Measurements from ENCODE around the gene NPSR1.

The NPSR1 gene

GRCh38 chr7:34839645-34840044 lies 181.6 kb downstream of the NPSR1 start:
- TF ChIP-seq, protein P1, sequence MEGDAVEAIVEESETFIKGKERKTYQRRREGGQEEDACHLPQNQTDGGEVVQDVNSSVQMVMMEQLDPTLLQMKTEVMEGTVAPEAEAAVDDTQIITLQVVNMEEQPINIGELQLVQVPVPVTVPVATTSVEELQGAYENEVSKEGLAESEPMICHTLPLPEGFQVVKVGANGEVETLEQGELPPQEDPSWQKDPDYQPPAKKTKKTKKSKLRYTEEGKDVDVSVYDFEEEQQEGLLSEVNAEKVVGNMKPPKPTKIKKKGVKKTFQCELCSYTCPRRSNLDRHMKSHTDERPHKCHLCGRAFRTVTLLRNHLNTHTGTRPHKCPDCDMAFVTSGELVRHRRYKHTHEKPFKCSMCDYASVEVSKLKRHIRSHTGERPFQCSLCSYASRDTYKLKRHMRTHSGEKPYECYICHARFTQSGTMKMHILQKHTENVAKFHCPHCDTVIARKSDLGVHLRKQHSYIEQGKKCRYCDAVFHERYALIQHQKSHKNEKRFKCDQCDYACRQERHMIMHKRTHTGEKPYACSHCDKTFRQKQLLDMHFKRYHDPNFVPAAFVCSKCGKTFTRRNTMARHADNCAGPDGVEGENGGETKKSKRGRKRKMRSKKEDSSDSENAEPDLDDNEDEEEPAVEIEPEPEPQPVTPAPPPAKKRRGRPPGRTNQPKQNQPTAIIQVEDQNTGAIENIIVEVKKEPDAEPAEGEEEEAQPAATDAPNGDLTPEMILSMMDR (conservative IDR thresholded peaks at IDR 0.05; ENCODE audit: low read depth), result no peak
- no peak overlapping the region for H3K27ac ChIP-seq
- no peak for DNase-seq (ENCODE audit: low spot score)
- CTCF ChIA-PET, result interaction anchor here (0.6 kb wide), 1 partner anchor 11 kb away, joined by 4 read pairs; no protein-coding TSS in a partner anchor
- POLR2A ChIA-PET (ENCODE audit: low non-redundant PET), result no interaction called here

DNA sequence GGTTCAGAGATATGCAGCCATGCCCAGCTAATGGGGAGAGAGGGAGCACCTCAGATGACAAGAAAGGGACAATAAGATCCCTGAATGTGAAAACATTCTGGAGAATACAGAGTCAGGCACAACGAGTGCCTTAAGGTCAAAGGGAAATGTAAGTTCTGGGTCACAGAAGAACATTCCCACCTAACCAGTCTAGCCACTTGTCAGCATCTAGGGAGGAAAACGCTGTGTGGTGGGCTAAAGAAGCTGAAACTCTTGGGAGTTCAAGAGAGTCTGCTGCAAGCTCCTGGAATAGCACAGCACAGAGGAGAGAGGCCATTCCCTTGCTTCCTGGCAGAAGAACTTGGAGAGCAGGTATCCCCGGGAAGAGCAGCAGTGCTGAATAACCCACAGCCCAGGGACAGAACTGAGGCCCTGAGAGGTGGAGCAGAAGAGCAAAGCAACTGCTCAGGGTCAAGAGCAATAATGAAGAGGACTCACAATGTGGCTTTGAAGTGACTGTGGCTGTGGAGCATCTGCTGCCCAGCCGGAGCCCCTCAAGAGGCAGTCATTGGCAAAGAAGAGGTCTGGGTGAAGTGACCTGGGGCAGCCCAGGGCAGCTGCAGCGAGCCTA lies 182.3 kb downstream of the NPSR1 start:
- TF ChIP-seq, protein P1 (conservative IDR thresholded peaks at IDR 0.05; ENCODE audit: low read depth), result no peak
- no peak for DNase-seq (ENCODE audit: low spot score)
- ChIA-PET CTCF (no interaction called here), POLR2A (ENCODE audit: low non-redundant PET) (no interaction called here)
- no peak overlapping the region for H3K27ac ChIP-seq

DNA sequence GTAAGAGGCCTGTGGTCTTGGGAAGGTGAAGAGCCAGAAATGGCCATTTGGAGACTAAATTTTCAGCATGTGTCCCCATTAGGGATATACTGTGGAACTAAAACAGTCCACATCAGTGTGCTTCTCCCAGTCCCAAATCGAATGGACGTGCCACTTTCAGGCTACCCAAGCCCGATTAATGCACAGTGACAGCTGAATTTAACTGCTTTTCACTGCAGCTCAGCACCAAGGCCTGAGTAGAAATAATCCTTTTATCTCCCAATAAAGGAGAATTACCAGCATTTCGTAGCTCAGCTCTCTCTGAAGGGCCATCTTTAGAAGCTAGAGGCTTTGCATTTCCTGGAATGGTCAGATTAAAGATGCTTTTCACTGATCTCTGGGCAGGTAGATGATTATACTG lies 183.3 kb downstream of the NPSR1 start:
- POLR2A ChIA-PET (ENCODE audit: low non-redundant PET), result no interaction called here
- TF ChIP-seq, protein P1 (conservative IDR thresholded peaks at IDR 0.05; ENCODE audit: low read depth), result no peak
- CTCF ChIA-PET, result interaction anchor here (0.5 kb wide), 1 partner anchor 958 kb away, joined by 3 read pairs; no protein-coding TSS in a partner anchor
- no peak overlapping the region for H3K27ac ChIP-seq
- DNase-seq (ENCODE audit: low spot score), result no peak

DNA sequence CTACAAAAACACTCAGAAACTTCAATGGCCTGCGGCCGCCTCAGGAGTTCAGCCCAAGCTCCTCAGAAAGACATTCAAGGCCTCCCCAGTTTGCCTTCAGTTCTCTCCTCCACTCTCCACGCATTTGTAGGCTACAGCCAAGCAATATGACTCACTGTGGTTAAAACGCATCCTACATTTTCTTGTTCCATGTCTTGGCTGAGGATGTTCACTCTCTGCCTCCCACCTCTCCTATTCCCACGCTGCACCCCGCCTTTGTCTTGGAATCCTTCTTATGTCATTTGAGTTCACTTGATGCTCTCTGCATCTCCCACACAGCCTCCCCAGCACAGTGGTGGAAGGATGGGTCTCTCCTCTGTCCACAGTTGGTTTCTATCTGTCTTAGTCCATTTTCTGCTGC lies 184.8 kb downstream of the NPSR1 start:
- no peak for DNase-seq (ENCODE audit: low spot score)
- ChIA-PET CTCF (no interaction called here), POLR2A (ENCODE audit: low non-redundant PET) (no interaction called here)
- TF ChIP-seq, protein P1 (conservative IDR thresholded peaks at IDR 0.05; ENCODE audit: low read depth), result no peak
- no peak overlapping the region for H3K27ac ChIP-seq

DNA sequence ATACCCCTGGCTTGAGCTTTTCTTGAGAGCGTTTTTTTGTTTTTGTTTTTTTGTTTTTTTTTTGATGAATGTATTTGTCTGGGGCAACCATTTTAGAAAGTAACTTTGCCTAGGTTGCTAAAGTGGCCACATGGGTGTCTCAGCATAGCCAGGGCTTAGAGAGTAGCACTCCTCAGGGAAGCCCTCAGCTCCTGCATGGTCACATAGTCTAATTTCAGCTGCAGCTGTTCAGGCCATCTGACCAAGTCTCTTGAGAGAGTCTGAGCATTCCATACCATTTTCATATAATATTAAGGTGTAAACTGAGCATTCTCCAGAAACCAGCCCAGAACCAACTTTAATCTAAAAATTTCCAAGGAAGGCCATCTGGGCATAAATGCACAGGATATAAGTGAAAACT lies 186.4 kb downstream of the NPSR1 start:
- H3K27ac ChIP-seq, result no peak overlapping the region
- ChIA-PET POLR2A (ENCODE audit: low non-redundant PET) (no interaction called here), CTCF (interaction anchor here (0.6 kb wide), 1 partner anchor 115 kb away, joined by 3 read pairs; no protein-coding TSS in a partner anchor)

GRCh38 chr7:34844936-34845665 lies 187.1 kb downstream of the NPSR1 start:
- ChIA-PET POLR2A (ENCODE audit: low non-redundant PET) (no interaction called here), CTCF (interaction anchor here (0.6 kb wide), 1 partner anchor 116 kb away, joined by 3 read pairs; no protein-coding TSS in a partner anchor)
- TF ChIP-seq, protein P1 (conservative IDR thresholded peaks at IDR 0.05; ENCODE audit: low read depth), result no peak

More for the DNA sequence above, 186.4 kb downstream of the NPSR1 start:
- TF ChIP-seq, protein P1 (conservative IDR thresholded peaks at IDR 0.05; ENCODE audit: low read depth), result no peak
- DNase-seq (ENCODE audit: low spot score), result no peak

More at GRCh38 chr7:34844936-34845665, 187.1 kb downstream of the NPSR1 start:
- DNase-seq (ENCODE audit: low spot score), result no peak
- no peak overlapping the region for H3K27ac ChIP-seq
